ENCODE measurements around the gene ITGB4. TPM values are rescaled to one million over a fixed set of nuclear protein-coding genes. Genes with fewer than 3 reads are reported as not detected.
A peak's percentile ranks its signal among the peaks of the same experiment; 100 is the strongest.

Gene ITGB4
- total and polyA plus RNA-seq, 2 of the 13 experiments (the other 11 are each of a cell fraction or from before 2014, with no cell fraction given) = 6.9 to 14.5 TPM

GRCh38 chr17:75774991-75775668 is 53.9 kb downstream of the ITGB4 start (continued):
- no peak for TF ChIP-seq ZNF235 (CRISPR knock-in tag; IDR thresholded peaks at IDR 0.05; ENCODE audit: borderline replicate concordance)
- TF ChIP-seq DR1 (CRISPR knock-in tag; IDR thresholded peaks at IDR 0.05) = no peak
- TF ChIP-seq RBM22 (optimal IDR thresholded peaks at IDR 0.05; ENCODE audit: low read length) = peak; percentile 76
- no peak for TF ChIP-seq PITX1 (CRISPR knock-in tag; IDR thresholded peaks at IDR 0.05)
- no peak for TF ChIP-seq ZNF180 (CRISPR knock-in tag; IDR thresholded peaks at IDR 0.05; ENCODE audit: borderline replicate concordance, low read depth)
- no peak for TF ChIP-seq SOX13 (IDR thresholded peaks at IDR 0.05)
- TF ChIP-seq SOX13 (CRISPR knock-in tag; conservative IDR thresholded peaks at IDR 0.05 in 1 of 2, IDR thresholded peaks at IDR 0.05 in 1 of 2) = peak in 1 of 2 experiments; percentile 79; a peak in 1 of 4 replicates
- no peak for TF ChIP-seq JUND (CRISPR knock-in tag; IDR thresholded peaks at IDR 0.05)
- TF ChIP-seq, protein P1, sequence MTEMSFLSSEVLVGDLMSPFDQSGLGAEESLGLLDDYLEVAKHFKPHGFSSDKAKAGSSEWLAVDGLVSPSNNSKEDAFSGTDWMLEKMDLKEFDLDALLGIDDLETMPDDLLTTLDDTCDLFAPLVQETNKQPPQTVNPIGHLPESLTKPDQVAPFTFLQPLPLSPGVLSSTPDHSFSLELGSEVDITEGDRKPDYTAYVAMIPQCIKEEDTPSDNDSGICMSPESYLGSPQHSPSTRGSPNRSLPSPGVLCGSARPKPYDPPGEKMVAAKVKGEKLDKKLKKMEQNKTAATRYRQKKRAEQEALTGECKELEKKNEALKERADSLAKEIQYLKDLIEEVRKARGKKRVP (CRISPR knock-in tag; IDR thresholded peaks at IDR 0.05) = 0 out of 4 replicates have a peak, but pooled peaks of 1 of the 2 experiments have one; percentile 4
- no peak for TF ChIP-seq MAF1 (CRISPR knock-in tag; IDR thresholded peaks at IDR 0.05; ENCODE audit: borderline replicate concordance)
- no peak for TF ChIP-seq ZNF121 (CRISPR knock-in tag; IDR thresholded peaks at IDR 0.05)
- no peak for TF ChIP-seq XBP1 (CRISPR knock-in tag; IDR thresholded peaks at IDR 0.05)
- TF ChIP-seq ZNF570 (CRISPR knock-in tag; IDR thresholded peaks at IDR 0.05; ENCODE audit: borderline replicate concordance) = no peak
- TF ChIP-seq FIP1L1 (IDR thresholded peaks at IDR 0.05; ENCODE audit: borderline replicate concordance, insufficient read depth, low read depth, low read length) = no peak
- TF ChIP-seq ELF4 (CRISPR knock-in tag; IDR thresholded peaks at IDR 0.05; ENCODE audit: borderline replicate concordance) = no peak
- TF ChIP-seq POLR2A (IDR thresholded peaks at IDR 0.05; ENCODE audit: insufficient read depth in 1 of 2, low read depth in 2 of 2, low read length in 2 of 2) = peak in 1 of 2 experiments; percentile 25; a peak in 2 of 4 replicates
- TF ChIP-seq PHF8 (CRISPR knock-in tag; IDR thresholded peaks at IDR 0.05) = no peak
- TF ChIP-seq RAD21 (CRISPR knock-in tag; IDR thresholded peaks at IDR 0.05) = peak; percentile 18; the same call in 1 of the 2 replicates
- TF ChIP-seq, protein P2, sequence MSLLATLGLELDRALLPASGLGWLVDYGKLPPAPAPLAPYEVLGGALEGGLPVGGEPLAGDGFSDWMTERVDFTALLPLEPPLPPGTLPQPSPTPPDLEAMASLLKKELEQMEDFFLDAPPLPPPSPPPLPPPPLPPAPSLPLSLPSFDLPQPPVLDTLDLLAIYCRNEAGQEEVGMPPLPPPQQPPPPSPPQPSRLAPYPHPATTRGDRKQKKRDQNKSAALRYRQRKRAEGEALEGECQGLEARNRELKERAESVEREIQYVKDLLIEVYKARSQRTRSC (CRISPR knock-in tag; IDR thresholded peaks at IDR 0.05; ENCODE audit: low read depth) = no peak
- no peak for TF ChIP-seq ZNF143 (CRISPR knock-in tag; IDR thresholded peaks at IDR 0.05)
- no peak for TF ChIP-seq RORA (CRISPR knock-in tag; IDR thresholded peaks at IDR 0.05)
